IPS-NIHi7 (cell line): ENCODE measurements around the gene PPT1.
A peak's percentile ranks its signal among the peaks of the same experiment; 100 is the strongest.
"Not testable (repeated sequence)": the region's sequence is repeated elsewhere in the genome, so short reads cannot be mapped to it uniquely, and the experiment has no call there.

Experiments
- DNase-seq: peaks from one replicate; pipeline ENCODE4 v3.0.0; 2012; ENCODE audit warnings: mixed read lengths; ENCODE audit errors: extremely low spot score

The PPT1 gene

DNA sequence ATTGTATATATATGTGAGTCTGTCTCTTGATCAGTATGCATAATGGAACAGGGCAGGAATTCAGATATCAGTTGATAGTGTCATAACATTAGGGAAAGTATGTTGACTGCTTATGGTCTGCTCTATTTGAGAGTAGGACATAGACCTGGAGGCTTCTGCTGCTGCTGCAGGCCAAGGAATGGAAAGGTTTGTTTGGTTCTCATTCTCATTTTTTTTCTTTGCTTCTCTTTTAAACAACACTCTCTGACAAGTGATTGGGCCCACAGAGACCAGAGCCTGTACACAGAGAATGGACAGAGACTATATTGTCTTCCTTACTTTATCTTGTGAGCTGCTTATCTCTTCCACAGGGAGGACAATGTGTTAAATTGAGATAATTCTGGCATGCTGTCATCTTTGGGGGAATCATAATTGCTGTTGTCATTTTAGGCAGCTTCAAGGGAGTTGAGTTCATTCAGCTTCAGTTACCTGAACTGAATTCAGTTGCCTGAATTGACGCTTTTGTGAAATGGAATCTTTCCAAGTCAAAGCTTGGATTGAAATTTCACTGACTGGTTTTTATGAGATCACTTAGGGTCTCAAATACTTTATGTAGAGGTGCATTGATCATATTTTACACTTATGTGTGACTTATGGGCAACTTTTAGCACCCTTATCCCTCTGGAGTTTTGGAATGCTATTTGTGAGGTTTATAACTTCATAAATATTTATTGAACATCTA is 39.6 kb downstream of the PPT1 start:
- no peak for DNase-seq

DNA sequence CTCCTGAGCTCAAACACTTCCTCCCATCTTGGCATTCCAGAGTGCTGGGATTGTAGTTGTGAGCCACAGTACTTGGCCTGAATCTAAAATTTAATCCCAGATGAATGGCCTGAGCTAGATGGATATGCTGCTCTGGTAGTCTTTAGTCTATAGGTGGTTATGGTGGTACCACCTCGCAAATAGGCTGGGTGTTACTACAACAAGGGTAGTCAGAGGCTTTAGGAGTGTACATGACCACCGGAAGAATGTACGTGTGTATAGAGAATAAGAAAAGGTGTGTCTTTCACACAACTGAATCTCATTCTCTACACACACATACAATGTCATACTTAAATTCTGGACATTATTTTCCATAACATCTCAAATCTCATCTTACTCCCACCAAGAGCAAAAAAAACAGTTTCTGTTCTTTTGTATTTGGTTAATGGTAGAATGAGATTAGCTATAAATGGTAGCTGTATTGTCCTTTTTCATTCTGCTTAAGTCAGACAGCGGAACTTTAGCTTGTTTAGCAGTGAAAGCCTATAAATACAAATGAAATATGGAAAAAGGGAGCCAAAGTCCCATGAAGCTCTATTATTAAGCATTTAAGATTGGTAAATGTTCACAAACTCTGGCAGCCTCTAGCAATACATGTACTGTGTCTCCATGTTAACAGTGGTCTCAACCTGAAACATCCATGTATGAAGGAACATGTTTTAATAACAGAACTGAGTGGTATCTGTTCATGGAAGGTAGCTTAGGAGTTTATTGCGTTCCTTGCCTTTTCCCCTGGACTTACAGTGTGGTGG is 40.3 kb downstream of the PPT1 start:
- no peak for DNase-seq

DNA sequence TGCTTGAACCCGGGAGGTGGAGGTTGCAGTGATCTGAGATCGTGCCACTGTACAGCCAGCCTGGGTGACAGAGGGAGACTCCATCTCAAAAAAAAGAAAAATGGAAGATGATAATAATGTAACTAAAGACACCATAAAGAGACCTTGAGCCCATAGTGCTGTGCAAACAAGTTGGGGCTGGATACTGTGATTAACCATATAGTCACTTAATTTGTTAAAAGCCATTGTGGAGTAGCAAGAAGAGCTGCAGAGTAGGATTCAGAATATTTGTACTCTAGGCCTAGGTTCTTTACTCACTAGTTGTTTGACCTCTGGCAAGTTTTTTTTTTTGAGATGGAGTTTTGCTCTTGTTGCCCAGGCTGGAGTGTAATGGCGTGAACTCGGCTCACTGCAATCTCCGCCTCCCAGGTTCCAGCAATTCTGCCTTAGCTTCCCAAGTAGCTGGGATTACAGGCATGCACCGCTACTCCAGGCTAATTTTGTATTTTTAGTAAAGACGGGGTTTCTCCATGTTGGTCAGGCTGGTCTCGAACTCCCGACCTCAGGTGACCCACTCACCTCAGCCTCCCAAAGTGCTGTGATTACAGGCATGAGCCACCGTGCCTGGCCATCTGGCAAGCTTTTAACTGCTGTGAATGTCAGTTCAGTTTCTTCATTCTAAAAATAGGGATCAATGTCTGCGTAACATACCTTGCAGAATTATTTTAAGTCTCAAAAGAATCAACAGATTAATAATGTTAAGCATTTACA is 43.7 kb downstream of the PPT1 start:
- no peak for DNase-seq

DNA sequence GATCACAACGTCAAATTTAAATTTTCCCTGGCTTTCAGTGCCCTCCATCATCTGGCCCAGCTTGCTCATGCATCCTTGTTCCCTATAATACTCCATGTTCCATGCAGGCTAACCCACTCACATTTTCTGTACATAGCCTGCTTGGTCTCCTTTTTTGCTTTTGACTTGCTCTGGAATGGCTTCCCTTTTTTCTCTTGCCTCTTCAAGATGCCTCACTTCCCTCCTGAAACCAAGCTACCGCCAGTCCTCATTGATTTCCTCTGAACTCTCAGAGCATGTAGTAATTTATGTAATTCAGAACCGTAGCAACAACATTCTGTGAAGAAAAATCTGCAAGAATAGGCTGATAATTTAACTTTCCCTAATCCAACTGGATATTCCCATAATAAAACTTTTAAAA is 46.2 kb downstream of the PPT1 start:
- DNase-seq, result no peak

DNA sequence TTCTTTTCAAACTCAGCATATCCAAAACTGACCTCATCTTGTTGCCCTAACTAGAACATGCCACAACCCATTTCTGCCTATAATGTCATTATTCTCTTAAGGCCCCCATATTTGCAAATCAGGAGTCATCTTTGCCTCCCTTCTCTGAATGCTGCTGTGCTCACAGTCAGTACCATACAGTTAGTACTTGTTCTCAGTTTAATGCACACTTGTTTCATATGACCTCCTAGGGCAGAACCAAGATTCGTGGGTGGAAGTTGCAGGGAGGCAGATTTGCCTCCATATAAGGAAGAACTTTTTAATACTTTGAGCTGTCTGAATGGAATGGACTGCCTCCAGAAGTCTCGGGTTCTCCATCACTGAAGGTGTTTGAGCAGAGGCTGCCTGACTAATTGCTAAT is 47.3 kb downstream of the PPT1 start:
- no peak for DNase-seq

DNA sequence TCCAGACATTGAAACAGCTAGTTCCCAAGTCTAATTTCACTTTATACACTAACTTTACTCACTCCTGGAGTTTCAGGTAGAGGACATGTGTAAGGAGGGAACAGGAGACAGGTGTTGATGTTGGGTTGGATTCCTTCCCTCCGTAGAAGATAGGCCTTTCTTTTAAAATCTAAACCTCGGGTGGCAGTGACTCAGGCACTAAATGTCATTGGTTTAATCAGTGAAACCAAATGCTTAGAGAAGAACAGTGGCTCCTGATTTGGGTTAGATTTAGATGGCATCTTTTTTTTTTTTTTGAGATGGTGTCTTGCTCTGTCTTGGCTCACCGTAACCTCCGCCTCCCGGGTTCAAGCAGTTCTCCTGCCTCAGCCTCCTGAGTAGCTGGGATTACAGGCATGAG is 49.3 kb downstream of the PPT1 start:
- DNase-seq, result no peak

DNA sequence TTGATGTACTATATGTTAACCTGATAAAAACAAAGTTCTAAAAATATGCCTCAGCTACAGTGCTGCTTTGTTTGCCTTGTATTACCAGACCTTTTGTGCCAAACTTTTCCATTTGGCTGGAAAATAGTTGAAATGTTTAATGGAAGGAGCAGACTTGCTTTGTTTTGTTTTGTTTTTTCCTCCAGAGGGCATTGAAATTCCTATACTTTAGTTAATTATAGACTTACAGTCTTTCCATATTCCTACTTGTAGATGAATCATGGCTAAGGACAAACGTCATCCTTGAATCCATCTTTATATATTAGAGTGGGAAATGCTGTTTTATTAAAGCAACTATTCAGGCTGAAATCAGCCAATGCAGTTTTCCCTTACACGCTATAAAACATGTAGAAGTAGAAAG is 49.8 kb downstream of the PPT1 start:
- no peak for DNase-seq

DNA sequence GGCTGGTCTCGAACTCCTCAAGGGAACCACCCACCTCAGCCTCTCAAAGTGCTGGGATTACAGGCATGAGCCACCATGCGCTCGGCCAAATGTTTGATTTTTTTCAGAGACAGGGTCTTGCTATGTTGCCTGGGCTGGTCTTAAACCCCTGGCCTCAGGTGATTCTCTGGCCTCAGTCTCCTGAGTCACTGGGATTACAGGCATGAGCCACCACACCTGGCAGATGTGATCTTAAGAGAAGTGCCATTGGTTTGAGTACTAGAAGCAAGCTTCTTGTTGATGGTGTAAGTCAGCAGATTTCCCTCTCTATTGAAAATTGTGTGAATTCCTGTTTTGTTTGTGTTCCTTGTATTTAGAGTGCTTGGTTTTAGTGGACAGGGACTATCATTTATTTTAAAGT is 51.3 kb downstream of the PPT1 start:
- DNase-seq, result no peak

DNA sequence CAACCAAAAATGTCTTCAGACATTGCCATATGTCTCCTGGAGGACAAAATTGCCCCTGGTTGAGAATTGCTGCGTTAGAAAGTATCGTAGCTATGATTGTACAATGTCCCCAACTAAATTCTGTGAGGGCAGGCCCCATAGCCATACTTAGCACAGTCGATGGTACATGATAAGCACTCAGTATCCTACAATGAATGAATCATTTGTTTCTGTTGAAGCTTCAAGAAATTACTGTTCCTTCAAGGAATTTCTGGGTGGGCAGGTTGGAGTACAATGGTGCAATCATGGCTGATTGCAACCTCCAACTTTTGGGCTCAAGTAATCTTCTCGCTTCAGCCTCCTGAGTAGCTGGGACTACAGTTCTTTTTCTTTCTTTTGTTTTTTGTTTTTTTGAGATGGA is 51.9 kb downstream of the PPT1 start:
- no peak for DNase-seq

DNA sequence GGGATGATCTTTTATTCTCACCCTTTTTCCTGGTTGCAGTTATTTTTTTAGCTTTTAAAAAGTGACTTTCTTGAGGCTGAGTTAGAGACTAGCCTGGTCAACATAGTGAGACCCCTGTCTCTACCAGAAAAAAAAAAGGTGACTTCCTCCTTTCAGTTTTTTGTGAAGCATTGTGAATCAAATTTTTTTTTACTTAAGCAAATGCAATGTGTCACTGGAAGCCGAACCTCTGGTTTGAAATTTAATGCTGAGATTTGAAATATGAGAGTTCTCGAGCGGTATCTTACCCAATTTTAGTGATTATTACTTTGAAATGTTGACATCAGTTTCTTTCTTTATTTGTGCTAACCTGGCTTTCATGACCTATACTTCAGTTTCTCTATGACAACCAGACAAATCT is 52.9 kb downstream of the PPT1 start:
- no peak for DNase-seq

DNA sequence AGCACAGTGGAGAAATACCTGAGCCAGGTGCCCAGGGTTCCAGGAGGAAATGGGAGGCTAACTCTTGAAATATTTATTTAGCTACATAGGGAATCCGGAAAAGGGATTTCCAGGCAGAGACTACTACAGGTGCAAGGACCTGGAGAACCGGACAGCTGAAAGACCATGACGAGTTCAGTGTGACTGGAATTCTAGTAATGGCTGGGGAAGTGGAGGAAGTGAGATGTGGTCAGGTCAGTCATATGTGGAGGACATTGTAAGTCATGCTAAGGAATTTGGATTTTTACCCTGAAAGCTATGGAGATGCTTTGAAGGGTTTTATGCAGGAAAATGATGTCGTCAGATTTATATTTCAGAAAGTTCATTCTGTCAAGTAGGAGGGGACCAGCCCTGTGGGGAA is 54.7 kb downstream of the PPT1 start:
- DNase-seq, result no peak

DNA sequence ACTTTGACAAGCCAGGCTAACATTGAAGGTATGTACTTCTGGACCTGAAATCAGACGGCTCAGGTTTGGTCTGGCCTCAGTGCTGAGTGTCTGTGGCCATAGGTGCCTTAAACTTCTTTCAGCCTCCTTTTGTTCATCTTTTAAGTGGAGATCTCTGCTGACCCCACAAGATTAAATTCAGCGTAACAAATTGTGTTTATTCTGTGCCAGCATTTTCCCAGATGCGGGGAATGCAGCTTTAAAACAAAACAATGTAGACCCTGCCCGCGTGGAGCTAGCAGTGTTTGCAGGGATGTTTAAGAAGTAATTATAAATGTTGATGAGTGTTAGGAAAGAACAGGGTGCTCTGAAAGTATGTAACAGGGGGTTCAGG is 55.6 kb downstream of the PPT1 start:
- no peak for DNase-seq

DNA sequence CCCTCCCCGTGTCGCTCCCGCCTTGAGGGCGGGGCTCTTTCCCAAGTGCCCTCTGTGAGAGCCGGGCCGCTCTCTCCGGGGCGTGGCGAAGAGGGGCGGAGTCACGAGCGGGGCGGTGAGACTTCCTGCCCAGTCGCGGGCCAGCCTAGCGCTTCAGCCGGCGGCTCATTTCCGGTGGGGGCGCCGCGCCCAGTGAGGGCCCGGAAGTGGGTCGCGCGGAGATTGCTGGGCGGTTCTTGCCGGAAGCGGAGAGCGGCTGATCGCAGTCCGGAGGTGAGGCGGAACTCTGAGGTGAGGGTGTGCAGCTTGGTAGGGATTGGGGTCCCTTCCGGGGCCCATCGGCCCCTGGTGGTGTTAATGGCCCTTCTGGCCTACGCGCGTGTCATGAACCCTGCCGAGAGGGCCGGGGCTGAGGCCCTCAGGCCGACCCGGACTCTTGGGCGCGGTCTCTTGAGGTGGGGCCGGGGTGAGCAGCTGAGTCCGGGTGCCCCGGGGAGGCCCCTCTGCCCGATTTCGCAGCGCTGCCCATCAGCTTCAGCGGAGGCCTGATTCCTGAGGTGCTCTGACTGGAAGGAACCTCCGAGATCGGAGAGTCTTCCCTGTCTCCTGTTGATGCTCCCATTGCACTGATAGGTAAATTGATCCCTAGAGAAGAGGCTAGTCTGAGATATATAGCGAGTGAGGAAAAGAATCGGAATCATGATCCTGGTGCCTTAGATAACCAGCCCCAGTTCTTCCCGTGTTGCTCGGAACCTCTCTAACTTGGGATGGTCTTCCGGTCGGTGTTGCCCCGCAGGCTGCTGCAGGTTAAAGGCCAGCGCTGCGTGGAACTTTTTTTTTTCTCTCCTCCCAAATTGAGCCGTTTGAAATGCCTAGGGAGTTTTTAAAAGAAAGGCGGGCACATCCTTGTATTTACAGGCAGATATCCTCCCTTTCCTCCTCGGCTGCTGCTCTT is 56.3 kb downstream of the PPT1 start, which contains the start of gene CAP1:
TSS of gene CAP1 (plus strand) at position 219 of the 955 bp plus-strand sequence. CDS start 18,618 bp downstream, outside the sequence.
- peak; percentile 99 for DNase-seq

DNA sequence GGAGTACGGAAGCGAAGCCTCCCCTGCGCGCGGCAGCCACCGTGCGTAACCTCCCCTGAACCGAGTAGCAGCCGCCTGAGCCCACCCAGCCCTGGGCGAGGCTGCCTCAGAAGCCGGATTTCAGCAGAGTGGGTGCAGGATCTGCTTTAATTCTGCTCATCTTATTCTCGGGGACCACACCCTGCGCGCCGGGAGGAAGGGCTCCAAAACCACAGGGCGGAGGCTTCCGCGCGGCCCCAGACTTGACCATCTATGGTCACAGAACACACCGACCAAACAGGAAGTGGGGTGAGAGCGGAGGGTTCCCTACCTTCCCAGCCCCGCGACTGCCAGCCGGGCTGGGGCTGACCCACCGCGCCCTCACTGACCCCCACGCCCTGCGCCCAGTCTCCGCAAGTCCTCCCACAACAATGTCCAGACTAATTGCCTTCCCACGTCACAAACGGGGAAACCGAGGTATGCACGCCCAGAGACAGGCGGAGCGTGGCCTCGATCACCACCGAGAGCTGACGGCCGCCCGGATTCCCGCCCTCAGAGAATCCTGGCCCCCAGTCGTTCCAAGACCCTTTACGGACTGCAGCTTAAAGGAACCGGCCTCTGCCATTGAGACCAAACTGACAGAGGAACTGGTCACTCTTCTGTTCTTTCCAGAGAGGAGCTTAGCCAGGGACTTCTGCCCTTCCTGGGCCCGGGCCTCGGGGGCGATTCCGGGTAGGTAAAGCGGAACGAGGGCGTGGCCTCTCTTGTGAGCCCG is 57.1 kb downstream of the PPT1 start:
- peak; percentile 82 for DNase-seq

DNA sequence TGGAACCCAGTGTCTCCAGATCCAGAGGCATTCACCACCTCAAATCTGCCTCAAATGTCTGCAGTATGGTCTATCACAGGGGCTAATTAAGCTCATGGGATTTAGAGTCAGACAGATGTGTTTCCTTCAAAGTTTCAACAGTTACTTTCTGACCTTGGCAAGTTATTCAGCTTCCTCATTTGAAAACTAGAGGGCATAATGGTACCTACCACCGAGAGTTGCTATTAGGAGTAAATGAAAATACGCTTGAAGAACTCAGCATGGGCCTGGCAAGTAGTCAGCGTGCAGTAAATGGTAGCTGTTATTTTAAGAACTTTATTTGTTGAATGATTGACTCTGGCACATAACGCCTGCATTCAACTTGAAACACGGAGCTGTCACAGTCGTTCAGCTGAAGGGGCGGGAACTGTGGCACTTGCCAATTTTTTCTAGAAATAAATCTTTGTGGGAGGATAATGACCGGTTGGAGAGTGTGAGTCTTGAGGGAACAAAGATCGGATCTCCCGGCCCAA is 57.8 kb downstream of the PPT1 start:
- no peak for DNase-seq

DNA sequence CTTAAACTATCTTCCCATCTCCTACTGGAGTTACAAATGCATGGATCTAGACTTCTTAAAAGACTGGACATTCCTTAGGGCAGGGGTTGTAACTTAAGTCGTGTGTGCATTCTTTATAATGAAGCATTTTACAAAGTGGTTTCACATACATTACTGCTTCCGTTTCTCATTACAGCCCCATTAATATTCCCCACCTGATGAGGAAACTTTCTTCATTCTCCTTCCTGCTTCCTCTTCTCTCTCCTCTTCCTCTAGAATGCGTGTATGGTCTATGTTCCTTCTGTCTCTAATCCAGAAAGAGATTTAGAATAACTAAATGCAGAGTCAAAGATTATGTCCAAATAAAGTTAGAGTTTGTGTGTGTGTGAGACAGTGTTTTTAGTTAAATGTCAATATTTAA is 58.4 kb downstream of the PPT1 start:
- DNase-seq, result no peak

DNA sequence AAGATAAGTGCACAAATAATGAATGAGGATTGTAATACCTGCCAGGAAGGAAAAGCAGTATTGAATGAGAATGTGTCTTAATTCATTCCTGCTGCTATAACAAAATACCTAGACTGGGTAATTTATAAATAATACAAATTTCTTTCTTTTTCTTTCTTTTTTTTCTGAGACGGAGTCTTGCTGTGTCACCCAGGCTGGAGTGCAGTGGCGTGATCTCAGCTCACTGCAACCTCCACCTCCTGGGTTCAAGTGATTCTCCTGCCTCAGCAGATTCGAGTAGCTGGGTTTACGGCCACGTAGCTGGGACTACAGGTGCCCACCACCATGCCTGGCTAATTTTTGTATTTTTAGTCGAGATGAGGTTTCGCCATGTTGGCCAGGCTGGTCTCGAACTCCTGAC is 59.8 kb downstream of the PPT1 start:
- not testable (repeated sequence) for DNase-seq

DNA sequence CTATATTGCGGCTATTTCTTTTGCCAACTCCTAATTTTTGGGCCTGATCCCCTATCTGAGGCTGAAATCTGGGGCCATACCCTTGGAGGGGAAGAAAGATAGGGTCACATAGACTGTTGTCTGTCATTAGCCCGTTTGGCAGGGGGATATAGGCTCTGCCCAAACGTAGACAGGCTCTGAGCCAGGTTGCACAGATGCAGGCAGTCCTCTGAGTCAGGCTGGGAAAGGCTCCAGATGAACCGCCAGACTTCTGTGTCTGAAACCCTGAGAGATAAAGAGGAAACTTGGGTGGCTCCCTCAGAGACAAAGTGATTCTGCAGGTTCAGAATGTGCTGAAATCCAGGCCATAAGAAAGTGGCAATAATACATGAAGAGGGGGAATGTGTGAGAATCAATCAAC is 60.5 kb downstream of the PPT1 start:
- no peak for DNase-seq

DNA sequence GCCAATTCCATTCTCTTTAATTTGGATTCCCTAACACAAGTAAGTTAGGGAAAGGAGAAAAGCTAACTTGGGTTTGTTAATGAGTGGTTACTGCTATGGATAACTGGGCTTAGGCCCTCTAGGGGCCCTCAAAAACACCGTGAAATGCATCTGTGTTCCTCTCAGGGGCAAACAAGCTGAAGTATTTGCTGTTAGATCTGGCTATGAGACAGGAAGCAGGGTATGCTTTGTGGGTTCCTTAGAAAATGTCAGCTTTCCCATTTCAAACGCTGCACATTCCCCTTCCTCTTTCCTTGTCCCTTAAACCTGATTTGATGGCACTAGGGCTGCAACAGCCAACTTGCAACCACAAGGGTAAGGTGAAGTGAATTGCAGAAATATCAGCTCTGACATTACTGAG is 62.2 kb downstream of the PPT1 start:
- DNase-seq, result no peak

DNA sequence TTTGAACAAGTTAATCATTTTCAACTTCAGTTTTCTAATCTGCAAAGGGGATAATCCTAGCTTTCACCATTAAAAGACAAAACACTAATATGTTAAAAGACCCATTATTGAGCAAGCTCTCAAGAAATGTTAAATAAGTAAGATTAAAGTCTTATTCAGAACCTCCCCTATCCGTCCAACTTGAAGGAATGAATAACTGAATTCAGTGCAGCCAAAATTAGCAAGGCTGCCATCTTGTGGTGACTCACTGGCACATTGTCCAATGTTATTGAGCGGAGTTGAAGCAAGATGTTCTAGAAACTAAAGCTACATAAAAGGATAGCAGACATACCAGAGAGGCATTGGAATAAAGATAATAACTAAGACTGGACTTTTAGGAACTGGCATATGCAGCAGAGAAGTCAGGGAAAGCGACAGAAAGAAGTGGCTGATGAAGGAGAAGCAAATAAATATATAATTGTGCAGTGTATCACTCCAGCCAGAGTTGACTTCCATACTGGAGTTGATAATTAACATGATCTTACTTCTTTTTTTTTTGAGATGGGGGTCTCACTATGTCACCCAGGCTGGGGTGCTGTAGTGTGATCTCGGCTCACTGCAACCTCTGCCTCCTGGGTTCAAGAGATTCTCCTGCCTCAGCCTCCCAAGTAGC is 64.7 kb downstream of the PPT1 start:
- peak; percentile 49 for DNase-seq
